Mucosa of descending colon (tissue), 3 donors: ENCODE measurements around the gene DET1. TPM values are rescaled to one million over a fixed set of nuclear protein-coding genes. Genes with fewer than 3 reads are reported as not detected.
A peak's percentile ranks its signal among the peaks of the same experiment; 100 is the strongest.
"Not testable (repeated sequence)": the region's sequence is repeated elsewhere in the genome, so short reads cannot be mapped to it uniquely, and the experiment has no call there.

ENCODE experiments used
- ATAC-seq: fragments of 200-7000 bp; cut with Tn5 transposase; one replicate; pipeline ENCODE4 v1.9.1; 2020; ENCODE audit warnings: mild to moderate bottlenecking, moderate library complexity
- DNase-seq, 3 donors: peaks; one replicate each; pipeline ENCODE4 v3.0.0-alpha.2; 2020
- H3K36me3 ChIP-seq: fragments of 200-600 bp; one replicate; pipeline ENCODE4 v1.8.0; 2021; ENCODE audit warnings: low read depth, mild to moderate bottlenecking
- H3K4me1 ChIP-seq: fragments of 200-600 bp; one replicate; pipeline ENCODE4 v1.8.0; 2021; ENCODE audit warnings: low read depth, mild to moderate bottlenecking
- H3K4me3 ChIP-seq: fragments of 200-600 bp; one replicate; pipeline ENCODE4 v1.8.0; 2021; ENCODE audit warnings: mild to moderate bottlenecking
- H3K9me3 ChIP-seq: fragments of 200-600 bp; one replicate; pipeline ENCODE4 v1.8.0; 2021; ENCODE audit warnings: mild to moderate bottlenecking
- intact Hi-C, 2 donors: fragments of 100-400 bp; cut with DNase I in 1 of 2; cut with micrococcal nuclease in 1 of 2; formaldehyde crosslinking; loops; one replicate each; pipeline versions ENCODE4 v1.11.0 to v1.11.1; 2022; cut with DNase I, micrococcal nuclease
- total RNA-seq, 3 donors: library from RNA; stranded (reverse); fragmentation: NEBNext Ultra II Directional in 2 of 3; extraction: Animal tissue kit (Norgen Biotek cat#: 25700) in 2 of 3; gene quantifications; one replicate each; pipeline versions ENCODE4 v1.2.1 to v1.2.4, GENCODE V29; 2021 to 2023
- TF ChIP-seq, protein P1 (sequence below): fragments of 200-600 bp; IDR thresholded peaks from one replicate; pipeline ENCODE4 v1.8.0; 2022; ENCODE audit warnings: antibody characterized with exemption, mild to moderate bottlenecking
- donor health status: DM: no; HTN: no; CAD: no; lungs with moderate emphysema.
- donor health status: DM: no; HTN: no; CAD: no.
- donor health status: DM: no; HTN: yes; CAD: no.

The DET1 gene
- total RNA-seq, 3 donors from 2014 or later = 3.9 to 8.4 (median 7.3) TPM

DNA sequence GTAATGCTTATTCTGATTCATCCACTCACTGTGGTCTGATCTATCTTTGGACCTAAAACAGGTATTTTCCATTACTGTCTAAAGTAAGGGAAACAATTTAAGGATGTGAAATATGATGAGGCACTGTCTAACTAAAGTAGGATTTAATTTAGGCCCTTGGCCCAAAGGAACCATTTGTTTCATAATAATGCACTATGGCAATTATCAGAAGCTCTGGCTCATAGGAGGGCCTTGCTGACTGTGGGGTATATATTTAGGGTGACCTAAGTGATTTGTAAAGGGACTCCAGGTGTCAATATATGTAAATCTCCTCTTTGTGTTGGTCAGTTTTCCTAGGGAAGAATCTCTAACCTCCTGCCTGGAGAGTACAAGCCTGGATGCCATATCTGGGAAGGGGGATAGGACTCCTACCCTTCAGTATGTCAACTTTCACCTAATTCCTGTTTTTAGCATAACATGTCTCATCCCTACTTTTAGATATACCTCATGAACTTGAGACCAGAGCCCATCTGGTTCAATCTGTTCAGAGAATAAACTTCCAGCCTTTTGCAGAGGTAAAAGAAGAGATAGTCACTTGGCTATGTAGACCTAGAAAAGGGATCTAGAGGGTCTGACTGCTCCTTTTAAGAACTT, 20.1 kb downstream of the DET1 start:
- intact Hi-C loops = no loop called here
- ATAC-seq = no peak
- no peaks in the 10 kb centered on the region for H3K36me3 ChIP-seq

DNA sequence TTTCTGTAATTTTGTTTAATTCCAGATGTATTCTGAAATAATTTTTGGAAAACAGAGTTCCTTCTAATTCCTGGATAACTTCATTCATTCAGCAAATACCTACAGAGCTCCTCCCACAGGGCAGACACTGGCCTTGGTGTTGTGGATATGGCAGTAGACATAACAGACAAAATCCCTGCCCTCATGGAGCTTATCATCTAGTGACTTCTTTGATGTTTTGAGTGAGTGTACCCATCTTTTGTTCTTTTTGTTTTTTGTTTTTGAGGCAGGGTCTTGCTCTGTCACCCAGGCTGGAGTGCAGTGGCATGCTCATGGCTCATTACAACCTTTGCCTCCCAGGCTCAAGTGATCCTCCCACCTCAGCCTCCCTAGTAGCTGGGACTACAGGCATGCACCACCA, 21.1 kb downstream of the DET1 start:
- DNase-seq = no peak

More for the DNA sequence above, 20.1 kb downstream of the DET1 start:
- Histone ChIP-seq H3K4me1 (no peaks in the 10 kb centered on the region), H3K4me3 (no peak overlapping the region), H3K9me3 (no peaks in the 10 kb centered on the region)
- TF ChIP-seq, protein P1, sequence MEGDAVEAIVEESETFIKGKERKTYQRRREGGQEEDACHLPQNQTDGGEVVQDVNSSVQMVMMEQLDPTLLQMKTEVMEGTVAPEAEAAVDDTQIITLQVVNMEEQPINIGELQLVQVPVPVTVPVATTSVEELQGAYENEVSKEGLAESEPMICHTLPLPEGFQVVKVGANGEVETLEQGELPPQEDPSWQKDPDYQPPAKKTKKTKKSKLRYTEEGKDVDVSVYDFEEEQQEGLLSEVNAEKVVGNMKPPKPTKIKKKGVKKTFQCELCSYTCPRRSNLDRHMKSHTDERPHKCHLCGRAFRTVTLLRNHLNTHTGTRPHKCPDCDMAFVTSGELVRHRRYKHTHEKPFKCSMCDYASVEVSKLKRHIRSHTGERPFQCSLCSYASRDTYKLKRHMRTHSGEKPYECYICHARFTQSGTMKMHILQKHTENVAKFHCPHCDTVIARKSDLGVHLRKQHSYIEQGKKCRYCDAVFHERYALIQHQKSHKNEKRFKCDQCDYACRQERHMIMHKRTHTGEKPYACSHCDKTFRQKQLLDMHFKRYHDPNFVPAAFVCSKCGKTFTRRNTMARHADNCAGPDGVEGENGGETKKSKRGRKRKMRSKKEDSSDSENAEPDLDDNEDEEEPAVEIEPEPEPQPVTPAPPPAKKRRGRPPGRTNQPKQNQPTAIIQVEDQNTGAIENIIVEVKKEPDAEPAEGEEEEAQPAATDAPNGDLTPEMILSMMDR = no peak
- no peak for DNase-seq

DNA sequence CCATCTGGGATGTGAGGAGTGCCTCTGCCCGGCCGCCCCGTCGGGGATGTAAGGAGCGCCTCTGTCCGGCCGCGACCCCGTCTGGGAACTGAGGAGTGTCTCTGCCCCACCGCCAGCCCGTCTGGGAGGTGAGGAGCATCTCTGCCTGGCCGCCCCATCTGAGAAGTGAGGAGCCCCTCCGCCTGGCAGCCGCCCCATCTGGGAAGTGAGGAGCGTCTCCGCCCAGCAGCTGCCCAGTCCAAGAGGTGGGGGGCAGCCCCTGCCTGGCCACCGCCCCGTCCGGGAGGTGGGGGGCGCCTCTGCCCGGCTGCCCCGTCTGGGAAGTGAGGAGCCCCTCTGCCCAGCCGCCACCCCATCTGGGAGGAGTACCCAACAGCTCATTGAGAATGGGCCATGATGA, 22.4 kb downstream of the DET1 start:
- H3K9me3 ChIP-seq, intact Hi-C loops, DNase-seq, H3K36me3 ChIP-seq, H3K4me3 ChIP-seq, ATAC-seq, H3K4me1 ChIP-seq: not testable (repeated sequence)

More for the DNA sequence above, 21.1 kb downstream of the DET1 start:
- ATAC-seq = no peak
- Histone ChIP-seq H3K4me1 (no peaks in the 10 kb centered on the region), H3K9me3 (no peaks in the 10 kb centered on the region), H3K36me3 (no peaks in the 10 kb centered on the region), H3K4me3 (no peak overlapping the region)
- TF ChIP-seq, protein P1 = no peak
- intact Hi-C loops = no loop called here

DNA sequence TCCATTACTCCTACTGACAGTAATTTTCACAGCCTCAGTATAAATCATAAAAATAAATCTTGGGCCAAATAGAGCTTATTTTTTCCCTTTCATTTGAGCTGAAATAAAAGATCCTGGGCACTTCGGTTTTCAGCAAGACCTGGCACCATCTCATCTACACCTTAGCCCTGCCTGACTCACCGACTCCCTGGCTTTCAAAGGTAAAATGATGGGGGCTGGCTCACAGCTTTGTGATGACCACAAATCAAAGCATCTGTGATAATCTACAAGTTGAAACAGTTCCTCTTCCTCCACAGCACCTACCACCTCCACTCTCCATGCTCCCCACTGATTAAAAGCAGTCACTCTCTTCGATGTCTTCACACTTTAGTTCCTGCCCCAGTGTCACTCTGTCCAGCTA, 27.6 kb downstream of the DET1 start:
- no peaks in the 10 kb centered on the region for H3K9me3 ChIP-seq
- TF ChIP-seq, protein P1 = no peak
- intact Hi-C loops = no loop called here
- ATAC-seq (no peak), DNase-seq (no peak)
- no peaks in the 10 kb centered on the region for H3K36me3 ChIP-seq
- no peak overlapping the region for H3K4me3 ChIP-seq
- H3K4me1 ChIP-seq = no peaks in the 10 kb centered on the region

DNA sequence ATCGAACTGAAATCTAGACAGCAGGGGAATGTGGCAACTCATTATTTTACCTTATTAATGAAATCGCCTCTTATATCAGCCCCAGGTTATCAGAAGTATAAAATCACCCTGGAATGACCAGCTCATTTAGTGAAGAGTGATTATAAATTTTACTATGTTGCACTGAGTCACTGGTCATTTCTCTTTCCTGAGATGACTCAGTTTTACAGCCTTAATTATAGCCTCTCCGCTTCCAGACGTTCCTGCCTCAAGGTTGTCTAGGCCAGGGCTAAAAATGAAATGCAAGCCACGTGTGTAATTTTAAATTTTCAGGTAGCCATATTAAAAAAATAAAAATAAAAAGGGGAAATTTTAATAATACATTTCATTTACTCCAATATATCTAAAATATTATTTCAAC, 33.3 kb downstream of the DET1 start:
- Histone ChIP-seq H3K4me3 (no peak overlapping the region), H3K4me1 (no peaks in the 10 kb centered on the region), H3K36me3 (no peaks in the 10 kb centered on the region), H3K9me3 (no peaks in the 10 kb centered on the region)
- intact Hi-C loops = no loop called here
- ATAC-seq (peak; percentile 94), DNase-seq (no peak)
- TF ChIP-seq, protein P1 = no peak

DNA sequence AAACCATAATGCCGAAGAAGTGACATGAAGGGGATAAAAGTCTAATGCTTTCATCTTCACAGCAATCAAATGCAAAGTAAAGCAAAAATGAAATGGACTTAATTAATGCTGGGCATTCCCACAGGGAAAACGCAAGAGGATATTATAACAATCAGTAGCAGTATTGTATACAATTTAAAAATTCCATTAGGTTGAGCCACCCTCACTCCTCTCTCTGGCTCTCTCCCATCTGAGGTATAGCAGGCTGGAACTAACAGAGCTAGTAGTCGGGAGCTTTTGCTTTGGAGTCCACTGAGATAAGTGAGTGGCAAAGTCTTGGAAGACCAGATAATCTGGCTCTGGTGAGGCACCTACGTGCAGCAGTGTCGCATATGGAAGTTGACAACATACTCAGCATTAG, 33.9 kb downstream of the DET1 start:
- no peak overlapping the region for H3K4me3 ChIP-seq
- no peaks in the 10 kb centered on the region for H3K9me3 ChIP-seq
- ATAC-seq (no peak), DNase-seq (no peak)
- H3K4me1 ChIP-seq = no peaks in the 10 kb centered on the region
- intact Hi-C loops = no loop called here
- TF ChIP-seq, protein P1 = no peak
- H3K36me3 ChIP-seq = no peaks in the 10 kb centered on the region
